MM.1S (cell line): Measurements from ENCODE around the gene TMEM256.

Experiments
- DNase-seq: peaks from one replicate; pipeline ENCODE4 v3.0.0-alpha.2; 2015
- H2AFZ ChIP-seq: fragments of 300-600 bp; sonication (generic); 2 replicates; pipeline ENCODE4 v1.6.0; 2016; ENCODE audit warnings: antibody characterized with exemption, low read length
- H3F3A ChIP-seq: fragments of 300-600 bp; sonication (generic); 2 replicates; pipeline ENCODE4 v1.6.1; 2016; ENCODE audit warnings: mild to moderate bottlenecking, antibody characterized with exemption, low read length, moderate library complexity, mixed read lengths; ENCODE audit not compliant: insufficient read depth
- H3K27ac ChIP-seq: fragments of 300-600 bp; sonication (generic); 2 replicates; pipeline ENCODE4 v1.5.1; 2016; ENCODE audit warnings: mild to moderate bottlenecking, low read length
- H3K27me3 ChIP-seq: fragments of 300-600 bp; sonication (generic); replicated peaks from 2 replicates; pipeline ENCODE4 v1.6.0; 2016; ENCODE audit warnings: low read length; ENCODE audit not compliant: insufficient read depth
- H3K36me3 ChIP-seq: fragments of 300-600 bp; sonication (generic); replicated peaks from 2 replicates; pipeline ENCODE4 v1.6.1; 2016; ENCODE audit warnings: mild to moderate bottlenecking, low read length, mixed read lengths; ENCODE audit not compliant: insufficient read depth
- H3K4me1 ChIP-seq: fragments of 300-600 bp; sonication (generic); 2 replicates; pipeline ENCODE4 v1.6.1; 2016; ENCODE audit warnings: low read length, mixed read lengths
- H3K4me2 ChIP-seq: fragments of 300-600 bp; sonication (generic); 2 replicates; pipeline ENCODE4 v1.6.0; 2016; ENCODE audit warnings: low read depth, low read length
- H3K4me3 ChIP-seq: fragments of 300-600 bp; sonication (generic); 2 replicates; pipeline ENCODE4 v1.5.1; 2016; ENCODE audit warnings: low read length, mixed read lengths
- H3K79me2 ChIP-seq: fragments of 300-600 bp; sonication (generic); 2 replicates; pipeline ENCODE4 v1.6.1; 2016; ENCODE audit warnings: mixed run types, low read length, mixed read lengths
- H3K9ac ChIP-seq: fragments of 300-600 bp; sonication (generic); 2 replicates; pipeline ENCODE4 v1.6.1; 2016; ENCODE audit warnings: low read length, mixed read lengths
- H3K9me2 ChIP-seq: fragments of 300-600 bp; sonication (generic); replicated peaks from 2 replicates; pipeline ENCODE4 v1.6.1; 2016; ENCODE audit warnings: mild to moderate bottlenecking, low read length, mixed read lengths; ENCODE audit not compliant: insufficient read depth
- H3K9me3 ChIP-seq: fragments of 300-600 bp; sonication (generic); replicated peaks from 2 replicates; pipeline ENCODE4 v1.6.1; 2016; ENCODE audit warnings: mild to moderate bottlenecking, low read length, mixed read lengths; ENCODE audit not compliant: insufficient read depth
- H4K20me1 ChIP-seq: fragments of 300-600 bp; sonication (generic); 2 replicates; pipeline ENCODE4 v1.6.1; 2016; ENCODE audit warnings: mild to moderate bottlenecking, low read length, moderate library complexity, mixed read lengths; ENCODE audit not compliant: insufficient read depth
- CTCF ChIP-seq: fragments of 300-600 bp; sonication (generic); IDR thresholded peaks from 2 replicates; pipeline ENCODE4 v1.5.1; 2016; ENCODE audit warnings: antibody characterized with exemption, low read length, mixed read lengths
- EZH2 ChIP-seq: fragments of 300-600 bp; sonication (generic); optimal IDR thresholded peaks from 2 replicates; pipeline ENCODE3; 2017; ENCODE audit warnings: low read depth, mild to moderate bottlenecking, antibody characterized with exemption, low read length, mixed read lengths
- EZH2phosphoT487 ChIP-seq: fragments of 300-600 bp; sonication (generic); IDR thresholded peaks from 2 replicates; pipeline ENCODE4 v1.6.1; 2018; ENCODE audit warnings: antibody characterized with exemption, low read length

Gene TMEM256

GRCh38 chr17:7436556-7437368 is 32.9 kb upstream of the TMEM256 start:
- peak overlapping the region; percentile 72 for H3K4me2 ChIP-seq
- H2AFZ ChIP-seq, result peak overlapping the region; percentile 92
- no peaks in the 10 kb centered on the region for H4K20me1 ChIP-seq

GRCh38 chr17:7435676-7436555 is 32.0 kb upstream of the TMEM256 start:
- no peaks in the 10 kb centered on the region for H4K20me1 ChIP-seq
- peak overlapping the region; percentile 92 for H2AFZ ChIP-seq
- H3K27me3 ChIP-seq, result peaks cover 33% of the 10 kb centered on the region
- H3K9me2 ChIP-seq, result no peaks in the 10 kb centered on the region
- peak; percentile 52 for DNase-seq
- H3K4me1 ChIP-seq, result peaks cover 10% of the 10 kb centered on the region
- no peaks in the 10 kb centered on the region for H3K9me3 ChIP-seq
- H3K79me2 ChIP-seq, result no peaks in the 10 kb centered on the region
- H3K9ac ChIP-seq, result peak overlapping the region; percentile 43; the same call in 1 of the 2 replicates
- H3K27ac ChIP-seq, result peak overlapping the region; percentile 52
- TF ChIP-seq CTCF, result peak; percentile 34
- no peak for TF ChIP-seq EZH2
- peak overlapping the region; percentile 73 for H3K4me3 ChIP-seq
- peak overlapping the region; percentile 72 for H3K4me2 ChIP-seq
- no peaks in the 10 kb centered on the region for H3K36me3 ChIP-seq
- H3F3A ChIP-seq, result peaks cover 14% of the 10 kb centered on the region

More at GRCh38 chr17:7436556-7437368, 32.9 kb upstream of the TMEM256 start:
- no peaks in the 10 kb centered on the region for H3K9me3 ChIP-seq
- H3K36me3 ChIP-seq, result no peaks in the 10 kb centered on the region
- peaks cover 39% of the 10 kb centered on the region for H3K27me3 ChIP-seq
- no peak for TF ChIP-seq EZH2
- TF ChIP-seq EZH2phosphoT487, result no peak
- peak; percentile 84 for TF ChIP-seq CTCF
- H3K27ac ChIP-seq, result peak overlapping the region; percentile 52; the same call in 1 of the 2 replicates
- H3K9ac ChIP-seq, result peak overlapping the region; percentile 43; the same call in 1 of the 2 replicates
- DNase-seq, result peak; percentile 89
- H3K4me3 ChIP-seq, result peak overlapping the region; percentile 73
- H3K79me2 ChIP-seq, result no peaks in the 10 kb centered on the region
- H3K4me1 ChIP-seq, result peaks cover 10% of the 10 kb centered on the region
- peaks cover 14% of the 10 kb centered on the region for H3F3A ChIP-seq
- no peaks in the 10 kb centered on the region for H3K9me2 ChIP-seq

GRCh38 chr17:7432296-7432695 is 28.4 kb upstream of the TMEM256 start:
- no peaks in the 10 kb centered on the region for H3K9me2 ChIP-seq
- H3K27me3 ChIP-seq, result peaks cover 28% of the 10 kb centered on the region
- H3K9ac ChIP-seq, result no peak overlapping the region
- H3K4me2 ChIP-seq, result no peak overlapping the region
- peaks cover 14% of the 10 kb centered on the region for H3F3A ChIP-seq
- H3K4me3 ChIP-seq, result no peak overlapping the region
- no peaks in the 10 kb centered on the region for H3K9me3 ChIP-seq
- no peak overlapping the region for H2AFZ ChIP-seq
- H3K27ac ChIP-seq, result no peak overlapping the region
- H3K36me3 ChIP-seq, result no peaks in the 10 kb centered on the region
- TF ChIP-seq CTCF, result no peak
- TF ChIP-seq EZH2, result no peak
- no peak for TF ChIP-seq EZH2phosphoT487
- H3K79me2 ChIP-seq, result no peaks in the 10 kb centered on the region
- no peak for DNase-seq
- H4K20me1 ChIP-seq, result no peaks in the 10 kb centered on the region
- peaks cover 10% of the 10 kb centered on the region for H3K4me1 ChIP-seq
